GM21367 (cell line): ENCODE data around the gene RHOT1.

Experiments used
- ATAC-seq: cut with Tn5 transposase; IDR thresholded peaks from one replicate; pipeline ENCODE4 v1.9.1; 2021; ENCODE audit not compliant: unreplicated experiment

The RHOT1 gene

GRCh38 chr17:32266389-32267301 lies 124.3 kb downstream of the RHOT1 start:
- ATAC-seq: no peak

- no peak for ATAC-seq
Observed at GRCh38 chr17:32267690-32268205, 125.4 kb downstream of the RHOT1 start.

- no peak for ATAC-seq
Observed at GRCh38 chr17:32268734-32269288, 126.5 kb downstream of the RHOT1 start.

- no peak for ATAC-seq
Observed at GRCh38 chr17:32269377-32269776, 127.1 kb downstream of the RHOT1 start.

- no peak for ATAC-seq
Observed at GRCh38 chr17:32271844-32272243, 129.5 kb downstream of the RHOT1 start.

- ATAC-seq: no peak
Observed at GRCh38 chr17:32274101-32274500, 131.8 kb downstream of the RHOT1 start.

GRCh38 chr17:32274643-32275042 lies 132.3 kb downstream of the RHOT1 start:
- ATAC-seq: no peak
